Stimulated activated CD4-positive, alpha-beta T cell treated with anti-CD3 and anti-CD28 coated beads, Interleukin-4, amount 100 ng/mL, for 4 hours (primary cell): Measurements from ENCODE around the gene PARP2.
A peak's percentile ranks its signal among the peaks of the same experiment; 100 is the strongest.

Experiments
- DNase-seq, 2 experiments: peaks; one replicate each; pipeline ENCODE4 v3.0.0-alpha.2; 2020

PARP2 gene

GRCh38 chr14:20400965-20401593, 57.6 kb downstream of the PARP2 start:
- peak in 1 of 2 experiments; percentile 3 for DNase-seq

- no peak for DNase-seq
Observed at GRCh38 chr14:20403521-20403920, 60.1 kb downstream of the PARP2 start.
